ENCODE measurements around the gene PRKCB.

Gene PRKCB

DNA sequence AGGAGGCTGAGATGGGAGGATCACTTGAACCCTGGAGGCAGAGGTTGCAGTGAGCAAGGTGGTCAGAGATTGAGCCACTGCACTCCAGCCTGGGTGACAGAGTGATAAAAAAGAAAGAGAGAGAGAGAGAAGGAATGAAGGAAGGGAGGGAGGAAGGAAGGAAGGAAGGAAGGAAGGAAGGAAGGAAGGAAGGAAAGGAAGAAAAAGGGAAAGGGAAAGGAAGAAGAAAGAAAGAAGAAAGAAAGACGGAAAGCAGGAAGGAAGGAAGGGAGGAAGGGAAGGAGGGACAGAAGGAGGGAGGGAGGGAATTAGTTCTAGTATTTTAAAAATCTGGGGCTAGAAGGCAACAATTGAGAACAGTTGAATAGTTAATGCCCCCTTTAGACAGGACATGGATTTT is 258.9 kb downstream of the PRKCB start:
- H3K79me2 ChIP-seq (ENCODE audit: insufficient read depth, low read length): no peaks in the 10 kb centered on the region
- no peak overlapping the region for H2AFZ ChIP-seq (ENCODE audit: low read depth, low read length, severe bottlenecking)
- H3K36me3 ChIP-seq (ENCODE audit: low read length): no peaks in the 10 kb centered on the region

DNA sequence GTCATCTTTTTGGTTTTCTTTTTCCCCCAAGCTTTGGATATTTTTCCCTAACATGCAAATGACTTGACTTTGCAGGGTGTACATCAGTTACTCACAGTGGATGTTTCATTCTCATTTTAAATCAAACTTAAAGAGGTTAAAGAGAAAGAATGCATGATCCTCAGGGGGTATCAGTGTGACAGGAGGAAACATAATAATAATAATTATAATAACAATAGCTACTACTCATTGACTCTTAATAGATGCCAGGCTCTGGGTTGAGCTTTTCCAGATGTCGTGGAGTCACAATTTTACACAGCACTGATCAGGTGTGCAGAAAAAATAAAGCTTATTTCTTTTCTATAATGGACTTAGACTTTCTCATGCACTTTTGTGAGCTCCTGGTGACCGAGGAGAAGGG is 263.1 kb downstream of the PRKCB start:
- no peak for TF ChIP-seq EZH2phosphoT487 (conservative IDR thresholded peaks at IDR 0.05; ENCODE audit: low read length)
- TF ChIP-seq, protein P1, sequence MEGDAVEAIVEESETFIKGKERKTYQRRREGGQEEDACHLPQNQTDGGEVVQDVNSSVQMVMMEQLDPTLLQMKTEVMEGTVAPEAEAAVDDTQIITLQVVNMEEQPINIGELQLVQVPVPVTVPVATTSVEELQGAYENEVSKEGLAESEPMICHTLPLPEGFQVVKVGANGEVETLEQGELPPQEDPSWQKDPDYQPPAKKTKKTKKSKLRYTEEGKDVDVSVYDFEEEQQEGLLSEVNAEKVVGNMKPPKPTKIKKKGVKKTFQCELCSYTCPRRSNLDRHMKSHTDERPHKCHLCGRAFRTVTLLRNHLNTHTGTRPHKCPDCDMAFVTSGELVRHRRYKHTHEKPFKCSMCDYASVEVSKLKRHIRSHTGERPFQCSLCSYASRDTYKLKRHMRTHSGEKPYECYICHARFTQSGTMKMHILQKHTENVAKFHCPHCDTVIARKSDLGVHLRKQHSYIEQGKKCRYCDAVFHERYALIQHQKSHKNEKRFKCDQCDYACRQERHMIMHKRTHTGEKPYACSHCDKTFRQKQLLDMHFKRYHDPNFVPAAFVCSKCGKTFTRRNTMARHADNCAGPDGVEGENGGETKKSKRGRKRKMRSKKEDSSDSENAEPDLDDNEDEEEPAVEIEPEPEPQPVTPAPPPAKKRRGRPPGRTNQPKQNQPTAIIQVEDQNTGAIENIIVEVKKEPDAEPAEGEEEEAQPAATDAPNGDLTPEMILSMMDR (IDR thresholded peaks at IDR 0.05; ENCODE audit: insufficient read depth, low read length, poor library complexity, severe bottlenecking): no peak
- Histone ChIP-seq H4K20me1 (ENCODE audit: low read depth, low read length) (no peaks in the 10 kb centered on the region), H2AFZ (ENCODE audit: low read depth, low read length, severe bottlenecking) (no peak overlapping the region), H3K9me2 (replicated peaks; ENCODE audit: insufficient read depth, low read length) (no peaks in the 10 kb centered on the region), H3K27ac (ENCODE audit: low read depth, low read length) (no peak overlapping the region), H3K27me3 (ENCODE audit: low read length) (no peaks in the 10 kb centered on the region), H3K9me3 (ENCODE audit: insufficient read depth, low read length) (no peaks in the 10 kb centered on the region), H3K4me2 (ENCODE audit: low read depth, low read length, poor library complexity, severe bottlenecking) (no peak overlapping the region), H3K4me3 (ENCODE audit: insufficient read depth, low read length, poor library complexity, severe bottlenecking) (no peak overlapping the region), H3K79me2 (ENCODE audit: insufficient read depth, low read length) (no peaks in the 10 kb centered on the region), H3K9ac (ENCODE audit: low read length) (no peak overlapping the region), H3F3A (ENCODE audit: insufficient read depth) (no peaks in the 10 kb centered on the region), H3K36me3 (ENCODE audit: low read length) (no peaks in the 10 kb centered on the region)

More for the DNA sequence above, 258.9 kb downstream of the PRKCB start:
- no peaks in the 10 kb centered on the region for H4K20me1 ChIP-seq (ENCODE audit: low read depth, low read length)
- H3K9ac ChIP-seq (ENCODE audit: low read length): no peak overlapping the region
- no peaks in the 10 kb centered on the region for H3K9me2 ChIP-seq (replicated peaks; ENCODE audit: insufficient read depth, low read length)
- H3K4me2 ChIP-seq (ENCODE audit: low read depth, low read length, poor library complexity, severe bottlenecking): no peak overlapping the region
- no peak overlapping the region for H3K27ac ChIP-seq (ENCODE audit: low read depth, low read length)
- no peaks in the 10 kb centered on the region for H3K27me3 ChIP-seq (ENCODE audit: low read length)
- H3K4me3 ChIP-seq (ENCODE audit: insufficient read depth, low read length, poor library complexity, severe bottlenecking): no peak overlapping the region
- H3F3A ChIP-seq (ENCODE audit: insufficient read depth): no peaks in the 10 kb centered on the region
- 0 out of 2 replicates have a peak, but pooled peaks cover 6% of the 10 kb centered on the region for H3K9me3 ChIP-seq (ENCODE audit: insufficient read depth, low read length)
- TF ChIP-seq EZH2phosphoT487 (conservative IDR thresholded peaks at IDR 0.05; ENCODE audit: low read length): no peak
- TF ChIP-seq, protein P1 (IDR thresholded peaks at IDR 0.05; ENCODE audit: insufficient read depth, low read length, poor library complexity, severe bottlenecking): no peak

DNA sequence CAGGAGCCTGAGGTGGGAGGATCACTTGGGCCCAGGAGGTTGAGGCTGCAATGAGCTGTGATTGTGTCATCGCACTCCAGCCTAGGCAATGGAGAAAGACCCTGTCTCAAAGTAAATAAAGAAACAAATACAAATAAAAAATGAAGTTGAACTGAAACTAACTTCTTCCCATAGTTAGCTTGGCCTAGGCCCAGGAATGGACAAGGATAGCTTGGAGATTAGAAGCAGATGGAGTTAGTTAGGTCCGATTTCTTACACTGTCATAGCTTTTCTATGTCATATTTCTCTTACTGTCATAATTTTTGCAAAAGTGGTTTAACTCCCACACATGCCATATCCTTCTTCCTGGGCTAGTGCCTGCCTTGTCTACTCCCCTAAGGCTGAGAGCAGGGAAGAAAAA is 265.6 kb downstream of the PRKCB start:
- no peak for TF ChIP-seq EZH2phosphoT487 (conservative IDR thresholded peaks at IDR 0.05; ENCODE audit: low read length)
- TF ChIP-seq, protein P1 (IDR thresholded peaks at IDR 0.05; ENCODE audit: insufficient read depth, low read length, poor library complexity, severe bottlenecking): no peak

More for the DNA sequence above, 265.6 kb downstream of the PRKCB start:
- Histone ChIP-seq H3K9me3 (ENCODE audit: insufficient read depth, low read length) (no peaks in the 10 kb centered on the region), H3K27me3 (ENCODE audit: low read length) (no peaks in the 10 kb centered on the region), H3K9ac (ENCODE audit: low read length) (no peak overlapping the region), H3K4me2 (ENCODE audit: low read depth, low read length, poor library complexity, severe bottlenecking) (no peak overlapping the region), H3K27ac (ENCODE audit: low read depth, low read length) (no peak overlapping the region), H2AFZ (ENCODE audit: low read depth, low read length, severe bottlenecking) (no peak overlapping the region), H4K20me1 (ENCODE audit: low read depth, low read length) (no peaks in the 10 kb centered on the region), H3K4me3 (ENCODE audit: insufficient read depth, low read length, poor library complexity, severe bottlenecking) (no peak overlapping the region), H3K9me2 (replicated peaks; ENCODE audit: insufficient read depth, low read length) (no peaks in the 10 kb centered on the region), H3K36me3 (ENCODE audit: low read length) (no peaks in the 10 kb centered on the region), H3F3A (ENCODE audit: insufficient read depth) (no peaks in the 10 kb centered on the region), H3K79me2 (ENCODE audit: insufficient read depth, low read length) (no peaks in the 10 kb centered on the region)

All from SU-DHL-6 (cell line).